Measurements from ENCODE around the gene GRPEL1. TPM values are rescaled to one million over a fixed set of nuclear protein-coding genes. Genes with fewer than 3 reads are reported as not detected.

The GRPEL1 gene
- total RNA-seq, 1 experiment from 2014 or later, result 26.2 TPM

Other genes with a start within 250 kb of the GRPEL1 start
- gene TBC1D14, start 158.2 kb downstream of the GRPEL1 start, total RNA-seq (2014; rRNA removed; shearing (Covaris generic); ENCODE audit: low replicate concordance), result 15.3 and 16.3 TPM in 2 replicates
- gene TADA2B, start 24.7 kb downstream of the GRPEL1 start, total RNA-seq (2014; rRNA removed; shearing (Covaris generic); ENCODE audit: low replicate concordance), result 5.7 and 7.6 TPM in 2 replicates
- gene SORCS2, start 124.5 kb upstream of the GRPEL1 start, total RNA-seq (2014; rRNA removed; shearing (Covaris generic); ENCODE audit: low replicate concordance), result 0.25 and 1.5 TPM in 2 replicates

Data from MG63 (cell line).